Retinal pigment epithelial cell (primary cell): ENCODE data around the gene PCP4L1.

ENCODE experiments used
- DNase-seq: peaks from one replicate; pipeline ENCODE4 v3.0.0-alpha.2; 2010; ENCODE audit warnings: low read depth
- H3K4me3 ChIP-seq: 2 replicates; pipeline ENCODE4 v1.5.1; 2011; ENCODE audit warnings: mild to moderate bottlenecking, low read length, control low read depth, moderate library complexity
- CTCF ChIP-seq: conservative IDR thresholded peaks from 2 replicates; pipeline ENCODE4 v1.5.1; 2011; ENCODE audit warnings: low read depth, low read length, control low read depth, inconsistent platforms

PCP4L1 gene

GRCh38 chr1:161261261-161262235 is 3.0 kb downstream of the PCP4L1 start:
- no peak for TF ChIP-seq CTCF
- DNase-seq: no peak
- no peak overlapping the region for H3K4me3 ChIP-seq

- no peak for DNase-seq
- no peak overlapping the region for H3K4me3 ChIP-seq
Measured at GRCh38 chr1:161265305-161265704, 6.8 kb downstream of the PCP4L1 start.

GRCh38 chr1:161266202-161266601 is 7.7 kb downstream of the PCP4L1 start:
- no peak overlapping the region for H3K4me3 ChIP-seq
- TF ChIP-seq CTCF: no peak
- DNase-seq: no peak

More at GRCh38 chr1:161265305-161265704, 6.8 kb downstream of the PCP4L1 start:
- no peak for TF ChIP-seq CTCF

GRCh38 chr1:161266836-161267235 is 8.3 kb downstream of the PCP4L1 start:
- H3K4me3 ChIP-seq: no peak overlapping the region
- DNase-seq: no peak
- no peak for TF ChIP-seq CTCF

GRCh38 chr1:161267321-161267720 is 8.8 kb downstream of the PCP4L1 start:
- DNase-seq: no peak
- no peak overlapping the region for H3K4me3 ChIP-seq
- no peak for TF ChIP-seq CTCF

- no peak overlapping the region for H3K4me3 ChIP-seq
- DNase-seq: no peak
- TF ChIP-seq CTCF: no peak
Measured at GRCh38 chr1:161273402-161273801, 14.9 kb downstream of the PCP4L1 start.

GRCh38 chr1:161274874-161275273 is 16.3 kb downstream of the PCP4L1 start:
- TF ChIP-seq CTCF: no peak
- DNase-seq: no peak

More at GRCh38 chr1:161274874-161275273, 16.3 kb downstream of the PCP4L1 start:
- no peak overlapping the region for H3K4me3 ChIP-seq
